Gastroesophageal sphincter (tissue), 4 donors: ENCODE results near the gene LHFPL3. TPM values are rescaled to one million over a fixed set of nuclear protein-coding genes. Genes with fewer than 3 reads are reported as not detected.

Source experiments
- ATAC-seq: fragments of 150-250 bp; one replicate; pipeline ENCODE4 v1.9.1; 2016; ENCODE audit warnings: mild to moderate bottlenecking, moderate library complexity
- H3K27ac ChIP-seq, 4 donors: fragments of 200-600 bp; sonication (generic) in 3 of 4; 1 replicate in 3 of 4; 2 replicates in 1 of 4; pipeline ENCODE4 v1.5.1; 2016 to 2019
- H3K27me3 ChIP-seq: fragments of 200-600 bp; sonication (generic); one replicate; pipeline ENCODE4 v1.5.1; 2019
- H3K36me3 ChIP-seq, 2 donors: fragments of 200-600 bp; sonication (generic); one replicate each; pipeline ENCODE4 v1.5.1; 2019; ENCODE audit warnings: control low read depth in 1 of 2
- H3K4me1 ChIP-seq, 3 donors: fragments of 200-600 bp; sonication (generic); 1 replicate in 2 of 3; 2 replicates in 1 of 3; pipeline ENCODE4 v1.5.1; 2016 to 2019; ENCODE audit warnings: control low read depth in 2 of 3
- H3K4me3 ChIP-seq, 2 donors: fragments of 200-600 bp; sonication (generic); one replicate each; pipeline ENCODE4 v1.5.1; 2019; ENCODE audit warnings: mild to moderate bottlenecking in 1 of 2, moderate library complexity in 1 of 2
- H3K9me3 ChIP-seq, 3 donors: fragments of 200-600 bp; sonication (generic); one replicate each; pipeline ENCODE4 v1.5.1; 2017 to 2019; ENCODE audit warnings: control low read depth in 2 of 3
- EP300 ChIP-seq: sonication (generic); formaldehyde crosslinking; IDR thresholded peaks from one replicate; pipeline ENCODE4 v1.6.1; 2017; ENCODE audit warnings: antibody characterized with exemption, mild to moderate bottlenecking
- POLR2A ChIP-seq, 2 donors: fragments of 450-650 bp; IDR thresholded peaks; one replicate each; pipeline ENCODE4 v1.6.1; 2017; ENCODE audit warnings: antibody characterized with exemption in 2 of 2, mild to moderate bottlenecking in 2 of 2, moderate library complexity in 1 of 2
- POLR2AphosphoS5 ChIP-seq: sonication (generic); formaldehyde crosslinking; IDR thresholded peaks from one replicate; pipeline ENCODE4 v1.6.1; 2017; ENCODE audit warnings: antibody characterized with exemption
- WGBS, 2 donors: methylation state at CpG; one replicate each; pipeline ENCODE4 v1.1.5; 2018; ENCODE audit warnings: low coverage in 1 of 2; 5-methylcytosine and 5-hydroxymethylcytosine counted together
- total RNA-seq, 4 donors: library from RNA; depleted of rRNA; stranded (reverse); fragments of >200 nt; gene quantifications; one replicate each; pipeline ENCODE4 v1.1.0, GENCODE V29; 2016
- TF ChIP-seq, protein P1 (sequence below), 4 experiments: fragments of 200-600 bp in 2 of 4; fragments of 450-650 bp in 2 of 4; sonication (generic) in 1 of 4; IDR thresholded peaks; one replicate each; pipeline ENCODE4 v1.5.1; 2017 to 2019; ENCODE audit warnings: antibody characterized with exemption in 4 of 4, mild to moderate bottlenecking in 2 of 4, moderate library complexity in 2 of 4

The LHFPL3 gene
- total RNA-seq, 4 donors from 2014 or later: not detected

DNA sequence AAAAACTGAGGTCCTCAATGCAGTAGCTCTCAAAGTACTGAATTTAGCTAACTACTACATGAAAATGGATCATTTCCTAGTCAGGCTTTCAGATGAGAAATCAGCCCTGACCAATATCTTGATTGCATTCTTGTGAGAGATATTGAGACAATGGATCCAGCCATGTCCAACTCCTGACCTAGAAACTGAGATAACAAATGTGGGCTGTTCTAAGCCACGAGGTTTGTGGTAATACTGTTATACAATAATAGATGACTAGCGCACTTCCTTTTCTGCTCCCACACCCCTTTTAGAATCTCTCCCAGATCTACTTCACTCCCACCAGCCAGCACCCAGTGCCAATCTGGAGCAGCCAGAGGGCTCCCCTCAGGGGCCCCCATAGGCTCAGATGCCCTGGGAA, 476.3 kb downstream of the LHFPL3 start:
- WGBS, 2 donors: 60 to 75% methylated on average over 2 of the region's 2 CpGs
- no peak for ATAC-seq

DNA sequence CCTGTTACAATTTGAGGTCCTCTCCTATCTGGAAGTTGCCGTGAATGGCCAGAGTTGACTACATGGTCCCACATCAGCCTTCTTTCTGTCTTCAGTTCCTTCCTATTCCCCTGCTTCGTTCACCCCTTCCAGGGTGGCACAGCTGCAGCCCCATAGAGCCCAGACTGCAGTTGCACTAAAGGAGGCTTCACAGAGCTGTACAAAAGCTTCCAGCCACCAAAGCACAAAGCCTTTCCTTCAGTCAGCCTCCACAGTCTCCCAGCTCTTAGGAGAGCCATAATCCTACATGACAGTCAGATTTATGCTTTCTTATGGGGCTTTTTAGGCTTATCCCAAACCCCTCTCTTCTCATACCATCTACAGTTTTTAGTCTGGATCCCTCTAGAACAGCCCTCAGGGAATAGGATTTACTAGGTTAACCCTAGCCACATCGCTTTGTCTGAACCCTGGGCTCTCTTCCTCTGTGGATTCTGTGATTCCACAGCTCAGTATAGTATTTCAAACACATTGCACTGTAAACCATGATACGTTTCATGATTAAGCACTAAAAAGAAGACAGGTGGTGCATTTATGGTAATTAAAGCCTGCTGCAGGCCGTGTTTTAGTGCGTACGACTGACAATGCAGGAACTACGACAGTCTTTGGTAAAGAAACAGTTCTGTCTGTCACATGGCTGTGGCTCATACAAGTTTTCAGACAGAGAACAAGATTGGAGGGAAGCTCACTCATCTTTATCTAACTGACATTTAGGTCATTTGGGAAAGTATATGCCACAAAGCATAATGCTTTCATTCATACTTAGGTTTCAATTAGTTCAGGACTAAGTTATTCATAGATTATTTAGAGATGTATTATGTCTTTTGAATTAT, 477.3 kb downstream of the LHFPL3 start:
- Histone ChIP-seq H3K4me1 (no peaks in the 10 kb centered on the region), H3K27ac (no peak overlapping the region), H3K9me3 (no peaks in the 10 kb centered on the region), H3K27me3 (peaks cover 15% of the 10 kb centered on the region), H3K4me3 (no peak overlapping the region), H3K36me3 (no peaks in the 10 kb centered on the region)
- TF ChIP-seq POLR2AphosphoS5 (no peak), EP300 (no peak), POLR2A (IDR thresholded peaks at IDR 0.05) (no peak)
- TF ChIP-seq, protein P1, sequence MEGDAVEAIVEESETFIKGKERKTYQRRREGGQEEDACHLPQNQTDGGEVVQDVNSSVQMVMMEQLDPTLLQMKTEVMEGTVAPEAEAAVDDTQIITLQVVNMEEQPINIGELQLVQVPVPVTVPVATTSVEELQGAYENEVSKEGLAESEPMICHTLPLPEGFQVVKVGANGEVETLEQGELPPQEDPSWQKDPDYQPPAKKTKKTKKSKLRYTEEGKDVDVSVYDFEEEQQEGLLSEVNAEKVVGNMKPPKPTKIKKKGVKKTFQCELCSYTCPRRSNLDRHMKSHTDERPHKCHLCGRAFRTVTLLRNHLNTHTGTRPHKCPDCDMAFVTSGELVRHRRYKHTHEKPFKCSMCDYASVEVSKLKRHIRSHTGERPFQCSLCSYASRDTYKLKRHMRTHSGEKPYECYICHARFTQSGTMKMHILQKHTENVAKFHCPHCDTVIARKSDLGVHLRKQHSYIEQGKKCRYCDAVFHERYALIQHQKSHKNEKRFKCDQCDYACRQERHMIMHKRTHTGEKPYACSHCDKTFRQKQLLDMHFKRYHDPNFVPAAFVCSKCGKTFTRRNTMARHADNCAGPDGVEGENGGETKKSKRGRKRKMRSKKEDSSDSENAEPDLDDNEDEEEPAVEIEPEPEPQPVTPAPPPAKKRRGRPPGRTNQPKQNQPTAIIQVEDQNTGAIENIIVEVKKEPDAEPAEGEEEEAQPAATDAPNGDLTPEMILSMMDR (IDR thresholded peaks at IDR 0.05): no peak
- no peak for ATAC-seq
- WGBS, 2 donors: 66 to 71% methylated on average over 8 of the region's 8 CpGs

More for the DNA sequence above, 476.3 kb downstream of the LHFPL3 start:
- TF ChIP-seq EP300: no peak
- no peak for TF ChIP-seq POLR2AphosphoS5
- no peak for TF ChIP-seq POLR2A (IDR thresholded peaks at IDR 0.05)
- TF ChIP-seq, protein P1 (IDR thresholded peaks at IDR 0.05): no peak
- no peak overlapping the region for H3K27ac ChIP-seq
- no peaks in the 10 kb centered on the region for H3K4me1 ChIP-seq
- H3K4me3 ChIP-seq: no peak overlapping the region
- H3K36me3 ChIP-seq: no peaks in the 10 kb centered on the region
- H3K9me3 ChIP-seq: no peaks in the 10 kb centered on the region
- H3K27me3 ChIP-seq: peaks cover 15% of the 10 kb centered on the region

DNA sequence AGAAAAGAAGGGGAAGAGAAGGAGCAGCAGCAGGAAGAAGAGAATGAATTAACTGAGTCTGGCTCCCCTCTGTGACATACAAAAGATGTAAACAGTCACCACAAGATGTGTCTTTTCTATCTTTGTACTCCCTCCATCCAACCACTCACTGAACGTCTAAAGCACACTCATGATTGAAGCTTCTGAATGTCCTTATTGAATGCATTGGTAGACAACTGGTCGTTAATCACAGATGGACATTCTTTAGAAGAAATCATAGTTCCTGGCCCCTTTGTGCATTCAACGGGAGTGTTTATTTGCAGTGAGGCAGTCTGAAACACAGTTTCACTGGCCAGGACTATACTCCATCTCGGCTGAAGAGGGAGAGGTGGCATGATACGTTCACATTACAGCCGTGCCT, 479.3 kb downstream of the LHFPL3 start:
- Histone ChIP-seq H3K4me1 (no peaks in the 10 kb centered on the region), H3K9me3 (no peaks in the 10 kb centered on the region), H3K27ac (no peak overlapping the region), H3K4me3 (no peak overlapping the region), H3K36me3 (no peaks in the 10 kb centered on the region), H3K27me3 (peaks cover 7% of the 10 kb centered on the region)
- WGBS, 2 donors: 60 to 61% methylated on average over 5 to 6 of the region's 6 CpGs
- TF ChIP-seq POLR2A (IDR thresholded peaks at IDR 0.05) (no peak), EP300 (no peak), POLR2AphosphoS5 (no peak)
- TF ChIP-seq, protein P1 (IDR thresholded peaks at IDR 0.05): no peak
- ATAC-seq: no peak

DNA sequence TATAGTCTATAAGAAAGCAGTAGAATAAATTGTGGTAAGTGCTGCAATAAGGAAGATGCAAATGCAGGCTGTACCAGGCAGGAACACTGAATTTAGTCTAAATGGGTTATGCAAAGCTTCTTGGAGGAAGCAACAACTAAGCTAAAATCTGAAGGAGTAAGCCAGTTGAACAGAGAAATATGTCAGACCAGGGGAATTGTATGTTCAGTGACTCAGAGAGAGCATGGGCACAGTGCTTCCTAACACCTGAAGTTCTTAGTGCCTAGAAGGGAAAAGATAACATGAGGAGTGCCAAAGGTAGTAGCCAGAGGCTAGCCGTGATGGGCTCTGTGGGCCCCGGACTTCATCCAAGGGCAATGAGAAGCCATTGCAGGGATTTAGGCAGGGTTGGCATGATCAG, 481.5 kb downstream of the LHFPL3 start:
- Histone ChIP-seq H3K4me3 (no peak overlapping the region), H3K4me1 (no peaks in the 10 kb centered on the region), H3K36me3 (no peaks in the 10 kb centered on the region), H3K27me3 (peaks cover 27% of the 10 kb centered on the region), H3K27ac (no peak overlapping the region), H3K9me3 (no peaks in the 10 kb centered on the region)
- no peak for ATAC-seq
- no peak for TF ChIP-seq EP300
- TF ChIP-seq, protein P1 (IDR thresholded peaks at IDR 0.05): no peak
- no peak for TF ChIP-seq POLR2AphosphoS5
- TF ChIP-seq POLR2A (IDR thresholded peaks at IDR 0.05): no peak
- WGBS, 2 donors: 89 to 100% methylated on average over 1 to 2 of the region's 2 CpGs

DNA sequence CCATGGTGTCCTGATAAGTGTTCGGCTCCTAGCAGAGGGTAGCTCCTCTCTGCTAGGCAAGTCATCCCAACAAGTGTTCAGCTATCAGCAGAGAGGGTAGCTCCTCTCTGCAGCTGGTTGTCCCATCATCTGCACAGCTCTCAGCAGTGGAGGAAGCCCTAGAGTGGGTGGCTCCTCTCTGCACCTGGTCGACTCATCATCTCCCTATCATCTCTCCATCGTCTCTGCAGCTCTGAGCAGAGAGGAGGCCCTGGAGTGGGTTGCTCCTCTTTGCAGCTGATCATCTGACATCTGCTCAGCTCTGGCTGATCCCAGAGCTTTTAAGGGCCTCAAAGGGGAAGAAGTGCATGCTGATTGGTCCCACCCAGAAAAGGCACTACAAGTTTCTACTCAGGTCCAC, 485.7 kb downstream of the LHFPL3 start:
- no CpG with 5 or more reads among the region's 3 CpGs for WGBS, 2 donors
- Histone ChIP-seq H3K4me3 (no peak overlapping the region), H3K27ac (no peak overlapping the region), H3K27me3 (peaks cover 35% of the 10 kb centered on the region), H3K36me3 (no peaks in the 10 kb centered on the region), H3K9me3 (no peaks in the 10 kb centered on the region), H3K4me1 (no peaks in the 10 kb centered on the region)
- TF ChIP-seq, protein P1 (IDR thresholded peaks at IDR 0.05): no peak
- TF ChIP-seq POLR2AphosphoS5 (no peak), EP300 (no peak), POLR2A (IDR thresholded peaks at IDR 0.05) (no peak)
- ATAC-seq: no peak
